IPS-15b (cell line): ENCODE data around the gene CACNA1C.

Experiments
- H3K27me3 ChIP-seq: one replicate; pipeline ENCODE4 v1.6.1; 2013; ENCODE audit warnings: low read length; ENCODE audit not compliant: control insufficient read depth, insufficient read depth
- H3K36me3 ChIP-seq: one replicate; pipeline ENCODE4 v1.6.1; 2013; ENCODE audit warnings: low read length; ENCODE audit not compliant: control insufficient read depth, insufficient read depth
- H3K4me1 ChIP-seq: one replicate; pipeline ENCODE4 v1.6.1; 2013; ENCODE audit warnings: mild to moderate bottlenecking, low read length; ENCODE audit not compliant: control insufficient read depth, insufficient read depth
- H3K4me3 ChIP-seq: one replicate; pipeline ENCODE4 v1.5.1; 2013; ENCODE audit warnings: low read depth, low read length
- H3K9ac ChIP-seq: one replicate; pipeline ENCODE4 v1.6.1; 2013; ENCODE audit warnings: low read depth, mild to moderate bottlenecking, low read length
- H3K9me3 ChIP-seq: one replicate; pipeline ENCODE4 v1.6.1; 2013; ENCODE audit warnings: mild to moderate bottlenecking, low read length; ENCODE audit not compliant: control insufficient read depth, insufficient read depth

The CACNA1C gene

DNA sequence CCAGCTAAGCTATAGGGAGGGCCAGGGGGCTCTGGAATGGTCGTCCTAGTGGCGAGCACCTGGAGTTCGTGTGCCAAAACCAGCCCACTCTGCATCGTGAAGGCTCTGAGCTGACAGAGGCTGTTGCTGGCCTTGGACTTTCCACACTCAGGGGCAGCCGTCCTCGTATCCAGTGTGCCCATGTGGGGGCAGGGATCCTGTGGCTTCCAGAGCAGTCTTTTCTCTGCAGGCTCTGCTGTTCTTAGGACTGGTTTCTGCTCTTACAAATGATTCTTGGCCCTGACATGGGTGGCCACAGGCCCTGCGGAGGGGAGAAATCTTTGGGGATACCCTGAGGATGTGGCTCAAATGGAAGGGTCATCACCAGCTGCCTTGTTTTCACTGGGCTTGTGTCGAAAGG lies 564.6 kb downstream of the CACNA1C start:
- Histone ChIP-seq H3K4me1 (no peaks in the 10 kb centered on the region), H3K9ac (no peak overlapping the region), H3K9me3 (no peaks in the 10 kb centered on the region), H3K27me3 (no peaks in the 10 kb centered on the region), H3K36me3 (no peaks in the 10 kb centered on the region), H3K4me3 (no peak overlapping the region)

DNA sequence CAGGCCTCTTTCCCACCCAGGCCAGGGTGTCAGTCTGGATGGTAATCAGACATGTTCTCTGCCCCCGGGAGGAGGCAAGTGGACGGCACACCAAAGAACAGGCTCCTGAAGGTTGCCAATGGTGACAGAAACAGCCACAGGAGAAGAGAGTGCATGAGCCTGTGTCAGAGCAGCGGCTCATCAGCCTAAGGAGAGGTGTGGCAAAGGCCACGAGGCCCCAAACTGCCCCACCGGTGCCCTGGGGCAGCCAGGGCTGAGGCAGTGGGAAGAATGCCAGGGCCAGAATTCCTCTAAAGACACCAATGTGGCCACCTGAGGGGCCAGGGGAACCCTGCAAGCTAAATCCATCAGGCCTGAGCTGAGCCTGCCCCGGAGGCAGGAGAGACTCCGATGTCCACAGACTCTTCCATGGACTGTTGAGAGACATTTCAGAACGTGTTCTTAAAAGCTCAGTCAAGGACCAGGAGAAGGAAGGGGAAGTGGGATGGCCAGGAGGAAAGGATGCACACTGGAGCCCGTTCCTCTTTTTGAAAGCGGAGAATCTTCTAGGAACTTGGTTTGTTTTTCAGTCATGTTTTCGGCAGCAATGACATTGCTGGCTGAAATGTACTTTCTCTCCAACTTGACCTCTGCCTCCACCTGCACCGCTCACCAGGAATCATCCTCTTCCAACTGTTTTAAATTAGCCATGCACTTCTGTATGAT lies 565.7 kb downstream of the CACNA1C start:
- no peaks in the 10 kb centered on the region for H3K4me1 ChIP-seq
- H3K27me3 ChIP-seq, result no peaks in the 10 kb centered on the region
- no peaks in the 10 kb centered on the region for H3K9me3 ChIP-seq
- H3K4me3 ChIP-seq, result no peak overlapping the region
- H3K36me3 ChIP-seq, result no peaks in the 10 kb centered on the region
- H3K9ac ChIP-seq, result no peak overlapping the region

DNA sequence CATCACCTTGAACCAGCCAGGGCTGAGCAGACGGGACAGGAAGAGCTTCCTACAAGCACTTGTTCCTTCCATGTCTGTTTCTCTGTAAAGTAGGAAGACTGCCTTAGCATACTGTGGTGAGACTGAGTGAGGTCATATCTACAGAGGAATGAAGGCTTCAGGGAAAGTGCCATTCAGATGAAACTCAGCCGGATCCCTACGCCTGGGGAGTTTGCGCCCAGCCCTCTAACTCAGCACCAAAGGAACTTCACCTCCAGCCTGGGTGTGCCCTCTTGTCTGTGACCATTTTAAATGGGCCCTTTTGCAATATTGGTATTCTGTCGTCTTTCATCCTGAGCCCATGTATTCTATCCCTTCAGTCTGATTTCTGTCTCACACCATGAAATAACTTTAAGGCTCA lies 566.3 kb downstream of the CACNA1C start:
- Histone ChIP-seq H3K4me3 (no peak overlapping the region), H3K9me3 (no peaks in the 10 kb centered on the region), H3K36me3 (no peaks in the 10 kb centered on the region), H3K9ac (no peak overlapping the region), H3K4me1 (no peaks in the 10 kb centered on the region), H3K27me3 (no peaks in the 10 kb centered on the region)

DNA sequence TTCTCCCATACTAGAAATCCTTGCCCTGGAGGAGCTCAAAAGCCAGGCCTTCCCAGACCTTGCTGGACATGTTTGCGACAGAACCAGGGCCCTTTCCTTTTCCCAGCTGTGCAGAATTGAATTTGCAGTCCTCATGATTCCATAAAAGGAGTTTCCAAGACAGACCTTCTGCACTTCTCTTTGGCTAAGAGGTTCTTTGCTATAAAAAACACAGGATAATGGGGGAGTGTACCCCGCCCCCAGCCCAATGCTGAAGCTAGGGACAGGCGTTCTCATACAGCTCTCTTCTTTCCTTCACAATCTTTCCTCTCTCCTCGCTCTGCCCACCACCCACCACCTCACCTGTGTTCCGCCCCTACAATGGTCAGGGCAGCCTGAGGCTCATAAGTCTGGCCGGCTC lies 569.7 kb downstream of the CACNA1C start:
- no peaks in the 10 kb centered on the region for H3K27me3 ChIP-seq
- H3K4me3 ChIP-seq, result no peak overlapping the region
- no peaks in the 10 kb centered on the region for H3K9me3 ChIP-seq
- no peak overlapping the region for H3K9ac ChIP-seq
- peaks cover 7% of the 10 kb centered on the region for H3K4me1 ChIP-seq
- no peaks in the 10 kb centered on the region for H3K36me3 ChIP-seq

DNA sequence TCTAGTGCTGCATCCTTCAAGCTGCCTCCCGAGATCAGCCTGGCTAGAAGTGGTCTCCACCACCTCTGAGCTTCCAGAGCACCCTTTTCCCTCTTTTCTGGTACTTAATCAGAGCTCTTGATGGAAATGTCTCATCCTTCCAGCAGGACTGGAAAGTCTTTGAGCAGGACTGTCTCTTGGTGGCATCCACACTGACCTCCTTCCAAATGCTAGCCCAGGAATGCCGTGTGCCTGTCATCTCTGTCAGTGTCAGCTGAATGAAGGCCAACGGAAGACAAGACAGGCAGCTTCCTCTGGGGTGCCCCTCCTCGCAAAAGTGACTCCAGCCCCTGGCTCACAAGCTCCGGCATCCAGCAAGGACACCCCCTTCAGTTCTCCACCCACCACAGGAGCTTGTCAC lies 570.7 kb downstream of the CACNA1C start:
- no peak overlapping the region for H3K4me3 ChIP-seq
- peaks cover 9% of the 10 kb centered on the region for H3K4me1 ChIP-seq
- H3K9me3 ChIP-seq, result no peaks in the 10 kb centered on the region
- no peaks in the 10 kb centered on the region for H3K36me3 ChIP-seq
- H3K27me3 ChIP-seq, result no peaks in the 10 kb centered on the region
- H3K9ac ChIP-seq, result no peak overlapping the region

DNA sequence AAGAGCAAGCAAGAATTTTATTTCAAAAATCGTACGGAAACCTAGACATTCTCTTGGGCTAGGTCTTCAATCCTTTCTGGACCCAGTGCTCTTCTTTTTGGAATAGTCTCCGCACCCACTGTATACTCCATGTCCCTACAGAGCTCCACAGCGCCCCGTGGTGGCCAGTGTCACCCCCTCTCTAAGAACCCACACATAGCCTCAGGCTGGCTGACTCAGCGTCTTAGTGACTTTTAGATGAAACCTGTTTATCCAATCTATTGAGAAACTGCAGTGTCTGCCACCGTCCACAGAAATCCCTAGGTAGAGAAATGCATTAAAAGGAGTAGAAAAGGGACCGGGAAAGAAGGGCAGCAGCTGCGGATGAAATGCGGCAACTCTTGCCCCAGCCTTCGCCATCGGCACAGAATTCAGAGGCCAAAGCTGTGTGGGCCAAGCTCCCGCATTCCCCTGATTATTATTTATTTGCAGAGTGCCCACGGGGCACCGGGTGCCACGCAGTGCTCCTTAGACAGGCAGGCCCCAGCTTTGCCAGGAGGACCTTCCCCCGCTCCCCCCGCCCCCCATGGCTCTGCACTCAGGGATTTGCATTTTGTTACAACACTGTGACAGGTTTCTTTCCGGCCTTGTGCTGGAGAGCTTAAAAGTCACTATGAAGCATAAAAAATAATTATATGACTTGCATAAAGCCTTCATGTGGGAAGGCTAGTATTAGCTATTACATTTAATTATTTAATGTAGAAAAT lies 571.9 kb downstream of the CACNA1C start:
- no peak overlapping the region for H3K4me3 ChIP-seq
- H3K9me3 ChIP-seq, result no peaks in the 10 kb centered on the region
- peaks cover 9% of the 10 kb centered on the region for H3K4me1 ChIP-seq
- no peak overlapping the region for H3K9ac ChIP-seq
- H3K27me3 ChIP-seq, result no peaks in the 10 kb centered on the region
- H3K36me3 ChIP-seq, result no peaks in the 10 kb centered on the region

DNA sequence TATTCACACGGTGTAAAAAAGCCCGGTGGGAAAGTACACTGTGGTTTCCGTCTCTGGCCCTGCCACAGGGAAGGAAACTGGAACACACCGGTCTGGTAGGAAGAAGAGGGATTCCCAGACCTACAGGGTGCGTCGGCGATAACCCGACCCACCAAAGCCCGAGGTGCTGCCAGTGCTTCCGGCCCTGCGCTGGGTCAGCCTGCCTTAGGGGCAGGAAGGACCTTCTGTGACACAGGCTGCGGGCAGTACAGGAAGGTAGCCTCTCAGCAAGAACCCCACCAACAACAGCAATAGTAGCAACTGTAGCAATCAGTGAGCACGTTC lies 572.5 kb downstream of the CACNA1C start:
- no peaks in the 10 kb centered on the region for H3K27me3 ChIP-seq
- no peaks in the 10 kb centered on the region for H3K9me3 ChIP-seq
- H3K4me1 ChIP-seq, result peaks cover 9% of the 10 kb centered on the region
- H3K9ac ChIP-seq, result no peak overlapping the region
- H3K4me3 ChIP-seq, result no peak overlapping the region
- H3K36me3 ChIP-seq, result no peaks in the 10 kb centered on the region

DNA sequence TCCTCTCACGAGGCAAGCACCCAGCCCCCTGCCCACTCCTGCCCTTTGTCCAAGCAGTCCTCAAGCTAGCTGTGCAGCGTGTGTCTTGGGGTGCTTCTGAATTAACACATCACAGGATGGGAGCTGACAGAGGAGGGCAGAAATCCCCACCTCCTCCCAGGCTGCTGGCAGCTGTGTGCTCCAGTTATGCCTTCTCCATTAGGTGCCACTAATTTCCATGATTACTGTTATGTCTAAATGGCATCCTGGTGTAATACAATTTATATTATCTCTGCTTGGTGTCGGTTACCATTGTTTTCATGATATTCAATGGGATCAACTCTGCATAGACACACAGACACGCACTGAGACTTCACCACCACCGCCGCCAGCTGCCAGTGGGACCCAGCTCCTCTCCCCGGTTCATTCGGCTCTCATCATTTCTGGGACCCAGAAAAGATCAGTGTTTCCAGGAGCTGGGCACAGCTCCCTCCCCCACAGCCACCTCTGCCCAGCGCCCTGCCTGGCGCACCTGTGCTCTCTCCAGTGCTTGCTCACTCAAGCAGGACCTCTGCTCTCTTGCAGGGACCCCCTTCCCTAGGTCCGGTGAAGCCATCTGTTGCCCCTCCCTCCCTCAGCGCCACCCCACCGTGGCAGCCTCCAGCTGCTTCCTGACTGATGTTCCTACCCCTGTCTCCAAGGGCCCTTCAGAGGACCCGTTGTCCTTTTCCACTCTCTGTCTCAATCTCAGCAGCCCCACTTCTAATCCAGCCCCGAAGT lies 574.5 kb downstream of the CACNA1C start:
- H3K27me3 ChIP-seq, result no peaks in the 10 kb centered on the region
- H3K4me3 ChIP-seq, result no peak overlapping the region
- no peaks in the 10 kb centered on the region for H3K9me3 ChIP-seq
- no peak overlapping the region for H3K9ac ChIP-seq
- no peaks in the 10 kb centered on the region for H3K36me3 ChIP-seq
- H3K4me1 ChIP-seq, result peaks cover 9% of the 10 kb centered on the region

DNA sequence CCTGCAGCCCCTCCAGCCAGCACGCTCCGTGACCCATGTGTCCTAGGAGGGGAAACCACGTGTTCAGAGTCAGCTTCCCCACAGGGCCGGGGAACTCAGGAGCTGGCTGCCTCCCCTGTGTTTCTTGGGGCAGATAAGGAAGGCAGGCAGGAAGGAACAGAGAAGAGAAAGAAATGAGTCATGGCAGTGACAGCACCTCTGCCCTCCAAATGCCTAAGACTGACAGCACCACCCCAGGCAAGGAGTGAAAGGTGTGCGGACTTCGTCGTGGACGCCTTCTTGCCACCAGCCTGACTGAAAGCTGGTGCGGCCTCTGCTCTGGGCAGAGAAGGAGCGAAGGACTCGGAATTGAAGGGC lies 575.0 kb downstream of the CACNA1C start:
- Histone ChIP-seq H3K27me3 (no peaks in the 10 kb centered on the region), H3K9me3 (no peaks in the 10 kb centered on the region), H3K36me3 (no peaks in the 10 kb centered on the region), H3K9ac (no peak overlapping the region), H3K4me1 (peaks cover 9% of the 10 kb centered on the region), H3K4me3 (no peak overlapping the region)

DNA sequence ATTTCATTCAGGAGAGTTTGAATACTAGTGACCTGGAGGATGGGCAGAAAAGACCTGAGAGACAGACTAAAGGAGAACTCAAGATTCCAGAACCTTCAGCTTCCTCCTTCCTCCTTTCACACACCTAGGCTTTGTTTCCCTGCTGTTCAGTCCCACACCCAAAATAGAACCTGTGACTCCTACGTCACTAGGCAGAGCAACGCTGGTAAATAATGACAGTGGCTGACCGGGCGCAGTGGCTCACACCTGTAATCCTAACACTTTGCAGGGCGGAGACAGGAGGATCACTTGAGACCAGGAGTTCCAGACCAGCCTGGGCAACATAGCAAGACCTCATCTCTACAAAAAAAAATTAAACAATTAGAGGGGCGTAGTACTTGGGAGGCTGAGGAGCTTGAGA lies 575.6 kb downstream of the CACNA1C start:
- Histone ChIP-seq H3K27me3 (no peaks in the 10 kb centered on the region), H3K36me3 (no peaks in the 10 kb centered on the region), H3K4me1 (peaks cover 9% of the 10 kb centered on the region), H3K9me3 (no peaks in the 10 kb centered on the region), H3K9ac (no peak overlapping the region), H3K4me3 (no peak overlapping the region)

DNA sequence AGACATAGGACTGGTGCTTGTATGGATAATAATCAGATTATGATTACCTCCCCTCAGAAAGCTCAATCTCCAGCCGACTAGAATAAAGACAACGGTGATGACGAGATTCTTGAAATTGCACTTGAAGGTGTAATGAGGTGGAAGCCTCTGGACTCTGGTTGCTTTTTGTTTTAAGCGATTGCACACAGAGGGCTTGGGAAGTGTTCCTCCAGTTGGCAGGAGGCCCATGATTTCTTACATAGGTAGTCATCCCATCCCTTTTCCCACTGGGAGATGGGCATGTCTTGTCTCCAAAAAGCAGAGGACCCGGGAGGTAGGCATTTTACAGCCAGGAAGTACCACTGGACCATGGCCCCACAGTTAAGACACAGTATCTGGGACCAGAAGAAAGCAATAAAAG lies 576.3 kb downstream of the CACNA1C start:
- Histone ChIP-seq H3K4me3 (no peak overlapping the region), H3K36me3 (no peaks in the 10 kb centered on the region), H3K9me3 (no peaks in the 10 kb centered on the region), H3K4me1 (peaks cover 9% of the 10 kb centered on the region), H3K9ac (no peak overlapping the region), H3K27me3 (no peaks in the 10 kb centered on the region)
